Measurements from ENCODE around the gene TRUB2. TPM values are rescaled to one million over a fixed set of nuclear protein-coding genes. Genes with fewer than 3 reads are reported as not detected.

The TRUB2 gene
- total RNA-seq, 1 experiment from 2014 or later, result 42.1 TPM

DNA sequence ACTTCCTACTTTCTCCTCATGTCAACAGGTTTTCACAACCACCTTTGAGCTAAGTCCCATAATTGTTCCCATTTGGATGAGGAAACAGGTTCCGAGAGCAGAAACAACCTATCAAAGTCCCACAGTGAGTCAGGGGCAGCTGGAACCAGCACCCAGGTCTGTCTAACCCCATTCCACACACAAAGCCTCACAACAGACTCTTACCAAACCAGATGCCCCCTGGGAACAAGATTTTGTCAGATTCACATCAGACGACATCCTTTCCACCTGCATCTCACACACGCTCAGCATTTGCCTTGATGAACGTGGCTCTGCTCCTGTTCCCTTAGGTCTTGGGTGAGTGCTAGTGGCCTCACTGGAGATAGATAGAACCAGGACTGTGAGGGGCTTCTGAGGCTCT lies 29.2 kb downstream of the TRUB2 start:
- BruUV-seq (replicated peaks), result no TSS peak
- no peaks in the 10 kb centered on the region for H3K27me3 ChIP-seq (ENCODE audit: insufficient read depth, low read length)
- ATAC-seq (no peak), DNase-seq (ENCODE audit: low read depth, low spot score) (no peak)
- no peaks in the 10 kb centered on the region for H3K36me3 ChIP-seq (ENCODE audit: control insufficient read depth in 1 of 2, insufficient read depth in 2 of 2, low read length in 2 of 2)
- H3K79me2 ChIP-seq (ENCODE audit: insufficient read depth, low read length), result no peaks in the 10 kb centered on the region
- intact Hi-C loops (cut with micrococcal nuclease), result loop anchor here (10.0 kb wide), 1 partner anchor 262 kb away; the partner anchor contains the start of gene SPTAN1
- no peak overlapping the region for H3K9ac ChIP-seq (ENCODE audit: low read length)
- ChIA-PET RAD21 (ENCODE audit: low non-redundant PET in 1 of 2, low total read pairs in 2 of 2, uncharacterized antibody in 2 of 2, unreplicated experiment in 2 of 2) (no interaction called here), CTCF (interaction anchor here (0.6 to 1.6 kb wide), 3 partner anchors 47 to 338 kb away, joined by 3 to 6 read pairs (median 3); partner anchors contain the start of genes CERCAM and SLC27A4), POLR2A (interaction anchor here (0.6 kb wide), 1 partner anchor 128 kb away, joined by 4 read pairs; the partner anchor contains the start of gene CERCAM)
- H3K27ac ChIP-seq (ENCODE audit: low read depth, low read length), result no peak overlapping the region
- H3K4me2 ChIP-seq (ENCODE audit: low read length), result no peak overlapping the region
- peaks cover 5 to 18% of the 10 kb centered on the region in 2 experiments; a peak in 3 of 4 replicates for H3K4me1 ChIP-seq (ENCODE audit: control insufficient read depth in 1 of 2, insufficient read depth in 2 of 2, low read length in 2 of 2)
- no peak overlapping the region for H2AFZ ChIP-seq (ENCODE audit: low read depth, low read length, poor library complexity, severe bottlenecking)
- no peaks in the 10 kb centered on the region for H3K9me2 ChIP-seq (ENCODE audit: insufficient read depth)
- no peak for TF ChIP-seq POLR2AphosphoS5 (IDR thresholded peaks at IDR 0.05; ENCODE audit: low read depth, low read length)
- TF ChIP-seq CBX3 (IDR thresholded peaks at IDR 0.05; ENCODE audit: low read depth), result no peak
- no peak for TF ChIP-seq ELF1 (IDR thresholded peaks at IDR 0.05; ENCODE audit: borderline replicate concordance, low read depth)
- no peak for TF ChIP-seq ATF3 (IDR thresholded peaks at IDR 0.05)
- TF ChIP-seq EZH2phosphoT487 (IDR thresholded peaks at IDR 0.05; ENCODE audit: borderline replicate concordance), result no peak
- TF ChIP-seq TCF7L2 (IDR thresholded peaks at IDR 0.05; ENCODE audit: borderline replicate concordance, extremely low read depth, insufficient read depth, insufficient read length), result no peak
- no peak for TF ChIP-seq REST (IDR thresholded peaks at IDR 0.05; ENCODE audit: low read depth)
- TF ChIP-seq SP1 (IDR thresholded peaks at IDR 0.05; ENCODE audit: low read depth), result no peak
- TF ChIP-seq JUND (IDR thresholded peaks at IDR 0.05), result no peak
- TF ChIP-seq EGR1 (IDR thresholded peaks at IDR 0.05; ENCODE audit: low read depth), result no peak
- no peak for TF ChIP-seq SIN3A (IDR thresholded peaks at IDR 0.05; ENCODE audit: low read depth)
- no peak for TF ChIP-seq EZH2 (IDR thresholded peaks at IDR 0.05)
- no peaks in the 10 kb centered on the region for H3K9me3 ChIP-seq (ENCODE audit: control insufficient read depth in 1 of 2, insufficient read depth in 1 of 2, low read depth in 1 of 2, low read length in 2 of 2)
- H3K4me3 ChIP-seq (replicated peaks in 1 of 2; ENCODE audit: low read depth in 1 of 2, low read length in 2 of 2), result no peak overlapping the region
- H4K20me1 ChIP-seq (ENCODE audit: insufficient read depth), result no peaks in the 10 kb centered on the region

Measured in HCT116 (cell line).